SJCRH30 (cell line): ENCODE measurements around the gene ERGIC1. TPM values are rescaled to one million over a fixed set of nuclear protein-coding genes. Genes with fewer than 3 reads are reported as not detected.
A peak's percentile ranks its signal among the peaks of the same experiment; 100 is the strongest.

Experiments used
- DNase-seq, 2 experiments: peaks; one replicate each; pipeline ENCODE4 v3.0.0-alpha.2; 2015 to 2020
- H3K27ac ChIP-seq: fragments of 250-450 bp; sonication (Bioruptor Pico); 2 replicates; pipeline ENCODE4 v1.5.1; 2020; ENCODE audit warnings: mild to moderate bottlenecking, moderate library complexity
- H3K27me3 ChIP-seq: fragments of 250-450 bp; sonication (Bioruptor Pico); 2 replicates; pipeline ENCODE4 v1.5.1; 2020; ENCODE audit warnings: mild to moderate bottlenecking, moderate library complexity
- H3K36me3 ChIP-seq: fragments of 250-450 bp; sonication (Bioruptor Pico); 2 replicates; pipeline ENCODE4 v1.5.1; 2020; ENCODE audit warnings: mild to moderate bottlenecking, moderate library complexity
- H3K4me1 ChIP-seq: fragments of 250-450 bp; sonication (Bioruptor Pico); 2 replicates; pipeline ENCODE4 v1.5.1; 2020; ENCODE audit warnings: mild to moderate bottlenecking, moderate library complexity
- H3K4me3 ChIP-seq: fragments of 250-450 bp; sonication (Bioruptor Pico); 2 replicates; pipeline ENCODE4 v1.5.1; 2020; ENCODE audit warnings: mild to moderate bottlenecking, moderate library complexity
- H3K9me3 ChIP-seq: fragments of 250-450 bp; sonication (Bioruptor Pico); replicated peaks from 2 replicates; pipeline ENCODE4 v1.5.1; 2020; ENCODE audit warnings: mild to moderate bottlenecking, moderate library complexity
- total RNA-seq: library from RNA; depleted of rRNA; stranded (reverse); fragments of >200 nt; shearing (Covaris generic); gene quantifications from 2 replicates; pipeline ENCODE4 v1.2.3, GENCODE V29; 2014

ERGIC1 gene
- total RNA-seq, 1 experiment from 2014 or later: 83.4 TPM

DNA sequence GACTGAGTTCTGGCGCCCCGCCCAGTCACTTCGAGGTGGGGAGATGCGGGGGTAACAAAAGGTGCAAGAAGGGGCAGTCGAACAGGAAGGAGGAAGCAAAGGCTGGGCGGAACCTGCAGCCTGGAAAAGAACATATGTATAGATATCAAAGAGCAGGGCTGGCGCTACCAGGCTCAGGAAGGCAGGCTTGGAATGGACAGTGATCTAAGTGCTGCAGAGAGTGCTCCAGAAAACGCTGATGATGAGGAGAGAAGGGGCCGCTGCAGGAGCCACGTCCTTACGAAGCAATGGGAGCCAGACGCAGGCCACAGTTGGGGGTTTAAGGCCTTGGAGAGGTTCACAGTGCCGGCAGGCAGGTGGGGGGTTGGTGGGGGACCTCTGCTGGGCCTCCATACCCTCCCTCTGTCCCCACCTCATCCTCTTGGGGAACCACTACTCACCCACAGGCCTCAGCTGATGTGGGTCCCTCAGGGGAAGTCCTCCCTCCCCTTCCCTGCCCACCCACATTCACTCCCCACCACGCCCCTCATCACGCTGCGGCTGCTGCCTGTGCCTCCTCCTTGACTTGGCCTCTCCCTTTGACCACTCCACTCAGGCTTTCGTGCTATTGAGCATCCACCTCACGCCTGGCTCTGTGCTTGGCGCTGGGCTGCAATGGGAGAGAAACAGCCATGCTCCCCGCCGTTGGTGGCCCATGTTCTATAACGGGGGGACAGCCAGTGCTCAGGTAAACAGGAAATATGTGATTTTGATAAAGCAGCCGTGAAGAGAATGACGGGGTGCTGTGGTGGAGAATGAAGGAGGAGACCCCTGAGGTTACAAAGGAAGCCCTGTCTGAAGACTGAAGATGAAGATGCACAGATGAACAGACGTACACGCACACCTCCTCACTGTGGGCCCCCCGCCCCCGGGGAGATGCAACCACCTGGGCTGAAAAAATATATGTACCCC lies 84.6 kb downstream of the ERGIC1 start:
- no peaks in the 10 kb centered on the region for H3K27me3 ChIP-seq
- no peak overlapping the region for H3K27ac ChIP-seq
- H3K4me1 ChIP-seq: peaks cover 12% of the 10 kb centered on the region
- H3K4me3 ChIP-seq: no peak overlapping the region
- H3K9me3 ChIP-seq: no peaks in the 10 kb centered on the region
- DNase-seq: no peak
- no peaks in the 10 kb centered on the region for H3K36me3 ChIP-seq

DNA sequence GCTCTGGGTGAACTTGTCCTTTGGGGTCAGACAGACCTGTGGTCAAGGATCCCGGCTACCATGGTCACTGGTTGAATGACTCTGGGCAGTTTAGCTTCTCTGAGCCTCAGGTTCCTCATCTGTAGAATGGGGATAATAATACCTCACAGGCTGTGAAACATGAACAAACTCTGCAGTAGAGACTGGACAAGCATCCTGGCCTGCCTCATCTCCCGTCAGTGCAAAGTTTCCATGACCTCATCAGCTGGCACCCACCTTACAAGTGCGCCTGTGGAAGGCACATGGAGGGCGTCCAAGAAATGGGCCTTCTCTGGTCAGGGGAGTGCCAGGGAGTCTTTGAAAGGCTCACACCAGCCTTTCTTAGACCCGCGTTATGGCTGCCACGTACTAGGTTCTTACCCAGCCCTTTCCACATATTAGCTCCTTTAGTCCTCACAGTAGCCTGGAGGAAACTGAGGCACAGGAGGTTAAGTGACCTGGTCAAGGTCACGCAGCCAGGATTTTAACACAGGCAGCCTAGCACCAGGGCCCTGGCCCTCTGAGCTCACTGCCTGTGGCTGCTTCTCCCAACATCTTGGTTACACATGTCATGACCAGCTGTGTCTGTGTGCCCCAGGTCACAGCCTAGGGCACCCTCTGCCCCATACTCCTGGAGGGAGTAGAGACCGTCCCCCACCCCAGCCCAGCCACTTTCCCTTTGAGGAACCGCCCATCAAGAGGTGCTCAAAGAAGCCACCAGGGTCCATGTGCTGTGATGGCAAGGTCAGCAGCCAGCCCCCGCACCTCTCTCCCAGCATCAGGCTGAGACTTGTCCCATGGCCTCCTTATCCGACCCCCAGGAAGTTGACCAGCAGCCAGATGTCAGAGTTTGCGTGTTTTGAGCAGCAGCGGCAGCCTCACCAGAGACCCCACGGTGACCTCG lies 85.7 kb downstream of the ERGIC1 start:
- Histone ChIP-seq H3K27me3 (no peaks in the 10 kb centered on the region), H3K9me3 (no peaks in the 10 kb centered on the region), H3K27ac (peak overlapping the region; percentile 46), H3K36me3 (no peaks in the 10 kb centered on the region), H3K4me3 (no peak overlapping the region), H3K4me1 (peaks cover 12% of the 10 kb centered on the region)
- no peak for DNase-seq

DNA sequence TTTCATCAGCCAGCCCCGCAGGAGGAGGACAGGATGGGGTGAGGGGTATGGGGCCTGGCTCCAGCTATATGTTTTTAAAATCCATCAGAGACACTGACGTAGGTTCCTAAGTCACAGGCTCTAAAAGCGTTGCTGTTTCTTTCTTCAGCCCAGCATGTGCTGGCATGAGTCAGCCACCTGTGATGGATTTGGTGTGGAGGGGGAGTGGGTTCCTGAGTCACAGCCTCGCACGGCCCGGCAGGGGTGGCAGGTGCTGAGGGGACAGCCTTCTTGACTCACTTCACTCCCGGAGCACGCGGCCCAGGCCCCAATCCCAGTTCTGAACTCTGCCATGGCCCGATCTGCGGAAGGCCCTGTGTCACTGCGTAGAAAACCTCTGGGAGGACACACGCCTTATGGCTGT lies 86.4 kb downstream of the ERGIC1 start:
- H3K4me1 ChIP-seq: peaks cover 12% of the 10 kb centered on the region
- H3K4me3 ChIP-seq: no peak overlapping the region
- H3K27ac ChIP-seq: peak overlapping the region; percentile 46
- no peaks in the 10 kb centered on the region for H3K9me3 ChIP-seq
- DNase-seq: peak; percentile 65 to 70
- no peaks in the 10 kb centered on the region for H3K27me3 ChIP-seq
- H3K36me3 ChIP-seq: no peaks in the 10 kb centered on the region

DNA sequence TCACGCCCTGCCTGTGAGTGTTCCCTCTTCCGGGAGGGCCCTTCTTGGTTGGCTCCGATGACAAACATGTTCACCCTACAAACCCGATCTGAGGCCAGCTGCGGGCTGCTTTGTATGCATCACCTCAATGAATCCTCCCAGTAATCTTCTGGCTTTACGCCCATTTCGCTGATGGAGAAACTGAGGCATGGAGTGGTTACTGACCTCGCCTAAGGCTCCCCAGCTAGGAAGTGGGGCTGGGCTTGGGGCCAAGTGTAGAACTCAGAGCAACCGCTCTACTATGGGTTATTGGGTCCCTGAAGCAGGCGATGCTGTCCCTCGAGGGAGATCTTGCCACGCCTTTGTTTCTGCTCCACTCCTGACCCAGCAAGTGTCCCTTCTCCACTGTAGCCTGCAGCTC lies 86.9 kb downstream of the ERGIC1 start:
- Histone ChIP-seq H3K4me3 (no peak overlapping the region), H3K27ac (peak overlapping the region; percentile 46; the same call in 1 of the 2 replicates), H3K36me3 (no peaks in the 10 kb centered on the region), H3K27me3 (no peaks in the 10 kb centered on the region), H3K9me3 (no peaks in the 10 kb centered on the region), H3K4me1 (peaks cover 12% of the 10 kb centered on the region)
- DNase-seq: no peak

DNA sequence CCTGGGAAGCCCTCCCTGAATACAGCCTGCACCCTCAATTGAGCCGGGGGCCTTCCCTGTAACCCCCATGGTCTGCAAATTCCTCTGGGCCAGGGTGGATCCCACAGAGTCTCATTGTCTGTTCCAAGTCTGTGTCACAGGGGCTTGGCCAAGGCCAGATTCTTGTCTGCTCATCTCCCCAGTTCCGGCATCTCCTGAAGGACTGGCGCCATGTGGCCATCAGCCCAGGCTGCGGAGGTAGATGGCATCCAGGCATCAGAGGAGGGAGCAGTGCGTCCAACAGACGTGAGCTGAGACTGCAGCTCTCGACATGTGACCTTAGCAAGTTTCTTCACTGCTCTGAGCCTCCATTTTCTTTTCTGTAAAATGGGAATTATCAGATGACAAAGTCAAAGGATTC lies 87.9 kb downstream of the ERGIC1 start:
- Histone ChIP-seq H3K4me1 (peaks cover 12% of the 10 kb centered on the region), H3K27me3 (no peaks in the 10 kb centered on the region), H3K27ac (no peak overlapping the region), H3K36me3 (0 out of 2 replicates have a peak, but pooled peaks cover under 1% of the 10 kb centered on the region), H3K9me3 (no peaks in the 10 kb centered on the region), H3K4me3 (no peak overlapping the region)
- DNase-seq: no peak

DNA sequence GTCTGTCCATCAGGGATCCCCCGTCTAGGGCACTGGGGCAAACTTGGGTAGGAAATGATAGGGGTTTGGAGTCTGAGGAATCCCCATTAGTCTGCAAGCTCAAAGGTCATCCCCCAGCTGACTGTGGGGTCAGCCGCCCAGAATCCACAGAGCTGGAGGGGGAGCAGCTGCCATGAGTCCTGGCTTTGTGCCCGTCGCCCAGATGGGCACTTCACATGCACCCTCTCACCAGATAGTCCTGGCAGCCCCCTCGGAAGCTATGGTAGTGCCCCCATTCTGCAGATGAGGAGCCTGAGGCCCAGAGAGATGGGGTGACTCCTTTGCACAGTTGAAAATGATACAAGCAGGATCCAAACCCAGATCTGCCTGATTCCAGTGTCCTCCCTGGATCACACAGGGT lies 89.5 kb downstream of the ERGIC1 start:
- H3K4me1 ChIP-seq: peaks cover 12% of the 10 kb centered on the region
- 0 out of 2 replicates have a peak, but pooled peaks cover 4% of the 10 kb centered on the region for H3K36me3 ChIP-seq
- no peak overlapping the region for H3K27ac ChIP-seq
- DNase-seq: no peak
- H3K4me3 ChIP-seq: no peak overlapping the region
- no peaks in the 10 kb centered on the region for H3K27me3 ChIP-seq
- no peaks in the 10 kb centered on the region for H3K9me3 ChIP-seq

DNA sequence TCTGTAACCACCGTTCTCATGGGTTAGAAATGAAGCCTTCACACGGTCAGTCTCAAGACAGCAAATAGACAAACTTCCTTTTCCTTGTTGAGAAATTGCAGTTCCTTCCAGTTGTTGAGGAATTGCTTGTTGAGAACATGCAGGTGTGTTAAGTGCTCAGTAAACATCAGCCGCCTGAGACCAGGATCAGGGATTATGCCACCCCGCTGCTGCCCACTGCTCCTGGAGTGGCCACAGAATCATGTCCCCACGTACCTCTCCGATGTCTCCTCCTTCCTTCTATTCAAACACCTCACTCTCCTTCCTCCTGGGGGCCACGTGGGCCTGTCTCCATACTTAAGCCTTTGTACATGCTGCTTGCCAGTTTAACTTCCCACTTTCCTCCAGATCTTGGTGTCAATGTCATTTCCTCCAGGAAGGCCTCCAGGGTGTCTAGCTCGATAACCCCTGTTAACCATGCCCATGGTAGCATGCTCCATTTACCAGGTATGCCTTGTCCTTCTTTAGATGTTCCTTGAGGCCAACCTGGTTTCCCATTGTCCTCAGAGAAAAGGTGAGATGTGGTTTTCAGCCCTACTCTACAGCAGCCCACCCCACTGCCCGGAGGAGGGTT lies 91.4 kb downstream of the ERGIC1 start:
- Histone ChIP-seq H3K36me3 (0 out of 2 replicates have a peak, but pooled peaks cover 4% of the 10 kb centered on the region), H3K27ac (no peak overlapping the region), H3K4me3 (no peak overlapping the region), H3K27me3 (no peaks in the 10 kb centered on the region), H3K4me1 (peaks cover 1% of the 10 kb centered on the region; the same call in 1 of the 2 replicates), H3K9me3 (no peaks in the 10 kb centered on the region)
- DNase-seq: no peak

DNA sequence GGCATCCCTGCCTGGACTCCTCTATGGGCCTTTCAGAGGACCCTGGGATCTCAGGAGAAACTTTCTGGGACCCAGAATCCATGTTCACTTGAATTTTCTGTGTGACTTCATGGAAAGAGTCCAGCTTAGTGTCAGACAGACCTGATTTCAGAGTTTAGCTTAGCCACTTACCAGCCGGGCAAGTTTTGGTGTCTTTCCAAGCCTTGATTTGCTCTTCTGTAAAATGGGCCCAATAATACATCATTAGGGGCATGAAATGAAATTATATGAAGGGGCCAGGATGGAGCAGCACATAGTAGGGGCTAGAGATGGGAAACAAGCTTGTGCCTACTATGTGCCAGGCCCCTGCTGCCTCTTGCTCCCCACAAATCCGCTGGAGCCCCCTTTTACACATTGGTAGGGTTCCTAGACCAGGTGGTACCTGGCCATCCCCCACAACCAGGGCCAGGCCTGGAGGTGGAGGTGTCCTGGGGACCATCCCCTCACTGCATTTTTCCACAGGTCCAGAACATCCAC lies 92.0 kb downstream of the ERGIC1 start:
- no peak for DNase-seq
- H3K27ac ChIP-seq: peak overlapping the region; percentile 34; the same call in 1 of the 2 replicates

DNA sequence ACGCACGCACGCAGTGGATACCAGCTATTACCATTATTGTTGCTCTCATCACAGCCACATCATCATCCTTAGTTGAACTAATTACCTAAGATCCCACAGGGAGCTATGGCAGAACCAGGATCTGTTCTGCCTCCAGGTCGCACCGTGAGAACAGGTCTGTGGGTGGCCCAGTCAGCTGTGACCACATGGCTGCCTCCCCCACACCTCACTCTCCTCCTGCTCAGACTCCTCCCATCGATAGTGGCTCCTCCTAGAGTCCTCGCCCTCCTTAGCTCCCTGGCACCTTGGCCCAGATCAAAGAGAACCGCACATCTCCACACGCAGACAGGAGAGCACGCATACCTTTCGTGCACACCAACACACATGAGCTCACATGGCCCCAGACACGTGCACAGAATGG lies 92.7 kb downstream of the ERGIC1 start:
- Histone ChIP-seq H3K4me3 (no peak overlapping the region), H3K27me3 (no peaks in the 10 kb centered on the region), H3K4me1 (peaks cover 7% of the 10 kb centered on the region; the same call in 1 of the 2 replicates), H3K36me3 (0 out of 2 replicates have a peak, but pooled peaks cover 4% of the 10 kb centered on the region), H3K9me3 (no peaks in the 10 kb centered on the region), H3K27ac (peak overlapping the region; percentile 34; the same call in 1 of the 2 replicates)
- DNase-seq: peak; percentile 28 to 36

More for the DNA sequence above, 92.0 kb downstream of the ERGIC1 start:
- Histone ChIP-seq H3K27me3 (no peaks in the 10 kb centered on the region), H3K4me3 (no peak overlapping the region), H3K9me3 (no peaks in the 10 kb centered on the region), H3K4me1 (peaks cover 2% of the 10 kb centered on the region; the same call in 1 of the 2 replicates), H3K36me3 (0 out of 2 replicates have a peak, but pooled peaks cover 4% of the 10 kb centered on the region)

DNA sequence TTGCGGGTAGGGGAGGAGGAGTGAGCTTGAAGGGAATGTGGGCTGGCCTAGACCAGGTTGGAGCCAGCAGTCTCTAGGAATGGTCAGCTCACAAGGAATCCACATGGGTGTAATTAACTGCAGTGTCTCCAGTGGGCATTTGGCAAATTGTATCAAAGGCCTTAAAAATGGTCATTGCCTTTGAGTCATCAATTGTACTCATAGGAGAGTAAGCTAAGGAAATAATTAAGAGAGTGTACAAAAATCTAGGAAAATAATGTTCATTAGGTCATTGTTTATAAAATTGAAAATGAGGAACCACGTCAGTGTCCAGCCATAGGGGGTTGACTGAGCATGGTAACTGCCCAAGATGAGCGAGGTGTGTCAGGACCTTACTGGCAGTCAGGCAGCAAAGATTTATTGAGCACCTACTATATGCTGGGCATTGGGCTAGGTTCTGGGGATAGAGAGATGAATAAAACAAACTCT lies 95.4 kb downstream of the ERGIC1 start:
- no peak overlapping the region for H3K27ac ChIP-seq
- no peaks in the 10 kb centered on the region for H3K27me3 ChIP-seq
- H3K4me1 ChIP-seq: peaks cover 7% of the 10 kb centered on the region; the same call in 1 of the 2 replicates
- 0 out of 2 replicates have a peak, but pooled peaks cover 4% of the 10 kb centered on the region for H3K36me3 ChIP-seq
- no peaks in the 10 kb centered on the region for H3K9me3 ChIP-seq
- no peak overlapping the region for H3K4me3 ChIP-seq
- DNase-seq: no peak

DNA sequence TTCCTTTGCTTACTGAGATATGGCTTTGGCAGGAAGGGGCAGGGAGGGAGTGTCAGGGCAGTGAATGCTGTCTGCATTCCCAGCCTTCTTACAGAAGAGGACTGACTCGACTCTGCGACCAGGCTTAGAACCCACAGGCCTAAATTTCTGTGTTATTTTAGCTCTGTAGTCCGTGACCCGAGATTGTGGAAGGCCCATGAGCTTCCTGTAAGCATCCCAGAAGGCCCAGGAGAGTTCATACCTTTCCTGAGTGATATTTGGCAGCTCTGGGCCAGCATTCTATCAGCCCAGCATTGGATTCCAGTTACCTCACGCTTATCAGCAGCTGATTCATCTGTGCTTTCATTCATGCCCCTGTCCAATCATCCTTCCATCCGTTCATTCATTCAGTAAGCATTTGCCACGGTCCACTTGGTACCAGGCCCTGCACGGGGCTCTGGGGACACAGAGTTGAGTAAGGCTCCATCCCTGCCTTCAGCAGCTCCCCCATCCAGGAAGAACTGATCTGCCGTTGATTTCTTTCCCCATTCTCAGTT lies 97.0 kb downstream of the ERGIC1 start:
- Histone ChIP-seq H3K4me1 (peaks cover 7% of the 10 kb centered on the region; the same call in 1 of the 2 replicates), H3K36me3 (0 out of 2 replicates have a peak, but pooled peaks cover 4% of the 10 kb centered on the region), H3K27me3 (no peaks in the 10 kb centered on the region), H3K27ac (peak overlapping the region; percentile 10; the same call in 1 of the 2 replicates), H3K4me3 (no peak overlapping the region), H3K9me3 (no peaks in the 10 kb centered on the region)
- DNase-seq: no peak

DNA sequence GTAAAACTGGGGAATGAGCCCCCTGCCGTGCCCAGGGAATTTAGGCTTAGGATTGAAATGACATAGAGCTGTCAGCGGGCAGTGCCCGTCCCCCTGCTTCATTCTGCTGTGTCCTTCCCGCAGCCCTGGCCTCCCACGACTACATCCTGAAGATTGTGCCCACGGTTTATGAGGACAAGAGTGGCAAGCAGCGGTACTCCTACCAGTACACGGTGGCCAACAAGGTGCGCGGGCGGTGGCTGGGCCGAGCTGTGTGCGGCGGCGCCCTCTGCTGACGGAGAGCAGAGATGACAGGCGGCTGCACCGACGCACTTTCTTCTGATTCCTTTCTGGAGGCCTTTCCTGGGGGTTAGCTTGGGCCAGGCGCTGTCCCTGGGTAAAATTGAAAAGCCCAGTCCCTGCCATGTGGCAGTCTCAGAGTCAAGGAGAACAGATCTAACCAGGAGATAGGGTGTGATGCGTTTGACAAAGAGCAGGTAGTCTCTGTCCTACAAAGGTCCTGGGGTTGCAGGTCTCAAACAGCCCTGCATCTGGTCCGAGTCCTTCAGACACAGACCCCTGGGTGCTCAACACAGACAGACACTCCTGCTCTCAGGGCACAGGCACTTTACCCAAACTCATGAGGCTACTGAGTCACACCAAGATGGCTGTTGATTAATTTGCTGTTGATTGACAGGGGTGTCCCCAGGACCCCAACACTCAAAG lies 98.4 kb downstream of the ERGIC1 start:
- H3K27ac ChIP-seq: no peak overlapping the region
- no peaks in the 10 kb centered on the region for H3K36me3 ChIP-seq

DNA sequence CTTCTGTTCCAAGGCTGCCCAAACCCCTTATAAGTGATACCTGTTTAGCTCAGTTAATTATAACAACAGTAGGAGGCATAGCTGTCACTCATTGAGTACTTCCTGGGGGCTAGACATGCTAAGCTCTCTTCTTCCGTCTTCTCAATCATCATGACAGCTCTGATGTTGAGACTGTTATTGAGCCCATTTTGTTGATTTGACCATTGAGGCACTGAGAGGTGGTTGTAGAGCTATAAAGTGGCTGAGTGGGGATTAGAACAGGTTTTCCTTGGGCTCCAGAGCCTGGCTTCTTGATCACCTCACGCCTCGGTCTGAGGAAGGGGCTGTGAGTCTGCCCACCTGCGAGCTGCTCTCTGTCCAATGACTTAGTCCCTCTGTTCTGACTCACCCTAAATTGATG lies 99.2 kb downstream of the ERGIC1 start:
- Histone ChIP-seq H3K27ac (no peak overlapping the region), H3K4me3 (no peak overlapping the region), H3K9me3 (no peaks in the 10 kb centered on the region), H3K27me3 (no peaks in the 10 kb centered on the region), H3K4me1 (peaks cover 7% of the 10 kb centered on the region; the same call in 1 of the 2 replicates), H3K36me3 (no peaks in the 10 kb centered on the region; the same call in 1 of the 2 replicates)
- DNase-seq: no peak

More for the DNA sequence above, 98.4 kb downstream of the ERGIC1 start:
- Histone ChIP-seq H3K27me3 (no peaks in the 10 kb centered on the region), H3K4me1 (peaks cover 7% of the 10 kb centered on the region; the same call in 1 of the 2 replicates), H3K9me3 (no peaks in the 10 kb centered on the region), H3K4me3 (no peak overlapping the region)
- DNase-seq: peak; percentile 54 to 77
